HG02852 (cell line): Measurements from ENCODE around the gene FGF5.
"Not testable (repeated sequence)": the region's sequence is repeated elsewhere in the genome, so short reads cannot be mapped to it uniquely, and the experiment has no call there.

Source experiments
- ATAC-seq: cut with Tn5 transposase; IDR thresholded peaks from one replicate; pipeline ENCODE4 v1.9.1; 2021; ENCODE audit warnings: mild to moderate bottlenecking, moderate library complexity; ENCODE audit not compliant: unreplicated experiment

FGF5 gene

DNA sequence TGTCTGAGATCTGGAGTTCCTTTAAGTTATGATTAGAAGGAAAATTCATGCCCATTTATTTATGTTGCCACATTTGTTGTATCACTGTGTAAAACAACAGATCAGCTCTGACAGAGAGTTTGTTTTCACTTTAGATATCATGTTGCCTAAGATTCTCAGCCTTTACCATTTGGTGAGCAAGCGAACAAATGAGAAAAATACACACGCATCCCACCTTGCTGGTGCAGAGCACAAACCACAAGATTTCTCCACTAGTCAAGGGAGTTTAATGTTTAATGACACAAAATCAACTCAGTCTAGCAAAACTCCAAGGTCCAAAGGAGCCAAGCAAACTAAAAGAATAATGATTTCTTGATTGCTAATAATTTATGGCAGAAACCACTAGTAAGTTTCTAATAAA is 27.7 kb downstream of the FGF5 start:
- ATAC-seq: no peak

DNA sequence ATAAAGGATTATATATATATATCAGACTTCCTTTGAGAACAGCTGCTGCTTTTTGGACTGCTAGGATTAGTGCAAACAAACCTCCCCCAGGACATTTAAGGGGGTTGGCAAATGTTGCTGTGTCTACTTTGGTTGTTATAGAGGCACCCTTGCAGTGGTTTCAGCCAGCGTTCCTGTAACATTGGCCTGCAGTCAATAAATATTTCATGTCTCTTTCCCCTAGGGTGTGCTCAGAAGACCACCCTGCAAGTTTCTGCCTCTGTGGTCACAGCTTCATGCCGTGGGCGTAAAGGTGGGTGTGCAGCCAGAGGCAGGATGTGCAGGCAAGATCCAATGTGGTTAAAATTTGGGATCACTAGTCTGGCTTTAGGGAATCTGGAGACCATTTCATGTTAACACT is 28.9 kb downstream of the FGF5 start:
- ATAC-seq: no peak

DNA sequence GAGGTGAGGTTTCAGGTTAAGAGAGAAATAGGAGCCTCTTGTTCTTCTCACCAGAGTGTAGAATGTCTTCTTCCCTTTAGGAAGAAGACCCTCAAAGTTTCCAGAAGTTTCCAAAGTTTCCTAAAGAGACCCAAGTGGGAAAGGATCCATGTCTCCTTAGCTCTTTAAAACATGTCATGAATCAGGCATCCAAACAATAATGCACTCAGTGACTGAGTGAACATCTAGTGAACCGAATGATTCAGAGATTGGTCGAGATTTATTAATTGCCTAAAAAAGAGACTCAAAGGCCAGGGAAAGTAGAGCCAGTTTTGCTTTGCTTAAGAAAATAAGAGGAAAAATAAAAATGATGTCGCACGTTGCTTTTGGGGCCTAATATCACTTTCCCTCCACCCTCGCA is 29.4 kb downstream of the FGF5 start:
- ATAC-seq: no peak

- ATAC-seq: no peak
These were observed 35.4 kb downstream of the FGF5 start for GRCh38 chr4:80301884-80302283.

DNA sequence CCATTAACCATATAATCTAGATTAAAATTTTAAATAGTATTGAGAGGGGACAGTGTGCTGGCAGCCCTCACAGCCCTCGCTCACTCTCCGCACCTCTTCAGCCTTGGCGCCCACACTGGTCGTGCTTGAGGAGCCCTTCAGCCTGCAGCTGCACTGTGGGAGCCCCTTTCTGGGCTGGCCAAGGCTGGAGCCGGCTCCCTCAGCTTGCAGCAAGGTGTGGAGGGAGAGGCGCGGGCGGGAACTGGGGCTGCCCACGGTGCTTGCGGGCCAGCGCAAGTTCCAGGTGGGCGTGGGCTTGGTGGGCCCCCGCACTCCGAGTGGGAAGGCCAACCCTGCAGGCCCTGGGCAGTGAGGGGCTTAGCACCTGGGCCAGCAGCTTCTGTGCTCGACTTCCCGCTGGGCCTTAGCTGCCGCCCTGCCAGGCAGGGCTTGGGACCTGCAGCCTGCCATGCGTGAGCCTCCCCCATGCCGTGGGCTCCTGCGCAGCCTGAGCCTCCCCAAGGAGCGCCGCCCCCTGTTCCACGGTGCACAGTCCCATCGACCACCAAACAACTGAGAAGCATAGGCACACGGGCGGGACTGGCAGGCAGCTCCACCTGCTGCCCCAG is 36.3 kb downstream of the FGF5 start:
- ATAC-seq: no peak

- ATAC-seq: no peak
These were observed 39.0 kb downstream of the FGF5 start for GRCh38 chr4:80305466-80305865.

DNA sequence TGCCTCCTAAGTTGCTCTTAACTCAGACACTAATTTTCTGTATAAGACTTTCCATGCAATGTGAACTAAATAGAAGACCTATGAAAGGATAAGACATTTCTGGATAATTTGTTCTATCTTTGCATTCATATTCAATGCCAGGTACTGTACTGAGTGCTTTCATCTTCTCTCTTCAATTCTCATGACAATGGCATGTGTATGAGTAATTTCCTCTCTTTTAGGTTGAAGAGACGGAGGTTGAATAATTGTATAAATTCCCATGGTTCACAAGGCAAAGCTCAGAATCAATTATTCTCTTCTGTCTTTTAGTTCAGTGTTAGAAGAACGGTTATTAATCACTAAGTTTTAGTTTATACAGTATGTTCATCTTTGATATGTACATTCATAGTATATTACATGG is 39.8 kb downstream of the FGF5 start:
- ATAC-seq: no peak

GRCh38 chr4:80307183-80307735 is 40.8 kb downstream of the FGF5 start:
- ATAC-seq: no peak

- ATAC-seq: no peak
These were observed 41.5 kb downstream of the FGF5 start for GRCh38 chr4:80307774-80308465.

DNA sequence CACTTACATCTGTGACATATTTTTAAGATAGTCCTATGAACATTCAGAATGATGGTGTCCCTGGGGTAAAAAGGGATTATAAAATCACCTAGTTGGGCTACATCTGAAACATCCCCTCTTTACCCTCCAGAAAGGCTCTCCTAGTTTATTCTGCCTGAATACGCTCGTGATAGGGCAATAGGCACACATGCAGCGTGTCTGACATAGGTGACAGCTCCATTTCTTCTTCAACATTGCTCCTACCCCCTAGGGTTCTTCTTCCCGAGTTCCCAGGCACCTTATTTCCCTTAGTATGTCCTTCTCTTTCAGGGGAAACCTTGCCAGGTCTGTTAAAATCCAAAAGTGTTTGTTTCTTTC is 42.0 kb downstream of the FGF5 start:
- no peak for ATAC-seq

GRCh38 chr4:80309294-80310004 is 43.0 kb downstream of the FGF5 start:
- no peak for ATAC-seq

DNA sequence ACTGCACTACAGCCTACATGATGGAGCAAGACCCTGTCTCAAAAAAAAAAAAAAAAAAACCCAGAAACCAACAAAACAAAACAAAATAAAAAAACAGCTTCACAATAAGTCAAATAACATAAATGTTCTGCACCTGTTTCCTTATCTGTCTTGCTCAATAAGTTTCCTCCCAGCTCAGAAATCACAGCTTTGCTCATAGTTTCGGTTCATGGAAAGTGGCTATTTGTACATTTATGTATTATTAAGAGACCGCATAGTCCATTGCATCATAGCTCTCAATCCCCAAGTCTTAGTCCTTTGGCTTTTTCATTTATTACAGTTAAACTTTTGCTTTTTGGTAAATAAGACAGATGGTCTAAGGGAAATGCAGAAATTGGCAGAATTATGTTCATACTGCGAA is 44.7 kb downstream of the FGF5 start:
- ATAC-seq: no peak

DNA sequence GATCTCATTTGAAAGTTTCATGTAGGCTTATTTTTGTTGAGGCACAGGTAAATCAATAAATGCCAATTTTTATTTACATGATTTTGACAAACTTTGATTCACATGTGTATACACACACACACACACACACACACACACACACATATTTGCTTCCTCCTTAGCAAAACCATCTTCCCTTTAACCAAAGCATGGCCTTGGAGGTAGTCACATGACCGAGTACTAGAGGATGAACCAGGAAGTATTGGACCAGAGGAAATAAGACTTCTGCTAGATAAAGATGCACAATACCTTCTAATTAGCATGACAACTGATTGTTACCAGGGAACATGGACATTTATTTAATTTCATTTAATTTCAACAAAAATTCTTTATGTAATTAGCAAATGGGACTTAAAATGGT is 45.7 kb downstream of the FGF5 start:
- no peak for ATAC-seq

DNA sequence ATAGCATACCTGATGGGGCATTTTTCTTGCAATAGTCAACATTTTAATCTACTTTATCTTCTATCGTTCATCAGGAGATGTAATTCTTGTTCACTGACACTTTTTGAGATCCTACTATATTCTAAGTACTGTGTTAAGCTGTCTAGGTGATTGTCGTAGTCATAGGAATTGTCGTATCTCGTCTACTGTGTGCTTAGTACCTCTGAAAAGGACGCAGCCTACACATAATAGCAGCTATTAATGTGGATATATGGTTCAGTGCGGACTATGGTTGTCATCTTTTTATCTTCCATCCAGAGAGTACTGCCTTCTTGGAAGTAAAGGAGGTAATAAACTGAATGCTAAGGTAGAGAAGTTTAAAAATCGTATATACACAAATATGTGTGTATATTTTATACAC is 47.2 kb downstream of the FGF5 start:
- ATAC-seq: no peak

DNA sequence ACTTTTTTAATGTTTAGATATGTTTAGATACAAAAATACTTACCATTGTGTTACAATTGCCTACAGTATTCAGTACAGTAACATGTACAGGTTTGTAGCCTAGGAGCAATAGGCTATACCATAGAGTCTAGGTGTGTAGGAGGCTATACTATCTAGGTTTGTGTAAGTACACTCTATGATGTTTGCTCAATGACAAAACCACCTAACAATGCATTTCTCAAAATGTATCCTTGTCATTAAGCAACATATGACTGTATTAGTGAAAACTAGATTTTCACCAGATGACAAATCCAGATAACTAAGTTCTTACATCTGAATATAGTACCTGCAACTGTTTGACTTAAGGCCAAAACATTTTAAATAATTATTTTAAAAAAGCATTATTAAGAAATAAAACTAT is 49.4 kb downstream of the FGF5 start:
- ATAC-seq: not testable (repeated sequence)

DNA sequence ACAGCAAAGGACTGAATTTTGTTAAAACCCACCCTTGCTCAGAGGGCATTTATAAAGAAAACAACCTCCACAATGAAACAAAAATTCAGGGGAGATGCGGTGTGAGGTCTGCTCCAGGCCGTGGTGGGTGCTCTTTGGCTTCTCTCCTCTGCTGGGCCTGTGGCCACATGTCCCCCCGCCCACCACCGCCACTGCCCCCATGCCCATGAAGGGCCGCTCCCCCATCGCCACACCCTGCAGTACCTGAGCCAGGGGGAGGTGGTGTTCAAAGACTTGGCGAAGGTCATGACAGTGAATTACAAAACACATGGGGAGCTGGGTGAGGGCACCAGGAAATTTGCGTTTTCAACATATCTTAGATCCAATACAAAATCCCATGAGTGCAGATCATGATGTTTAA is 54.9 kb downstream of the FGF5 start:
- ATAC-seq: no peak

- no peak for ATAC-seq
These were observed 55.3 kb downstream of the FGF5 start for GRCh38 chr4:80321776-80322175.

DNA sequence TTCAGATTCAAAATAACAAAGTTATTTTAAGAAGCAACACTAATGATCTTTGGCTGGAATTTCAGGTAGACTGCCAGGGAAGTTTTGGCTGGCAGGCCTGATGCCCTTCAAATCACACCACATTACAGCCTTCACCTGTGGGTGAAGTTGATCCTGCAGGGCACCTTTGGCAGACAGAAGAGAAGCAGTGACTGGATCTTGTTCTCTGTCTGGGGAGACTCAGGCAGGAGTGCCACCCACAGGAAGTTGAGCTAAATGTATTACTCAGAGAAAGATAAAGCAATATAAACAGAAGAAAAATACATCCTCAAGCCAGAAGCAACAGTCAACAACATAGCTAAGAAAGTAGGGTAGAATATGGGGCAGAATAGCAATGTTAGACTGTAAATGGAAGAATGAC is 56.3 kb downstream of the FGF5 start:
- no peak for ATAC-seq

DNA sequence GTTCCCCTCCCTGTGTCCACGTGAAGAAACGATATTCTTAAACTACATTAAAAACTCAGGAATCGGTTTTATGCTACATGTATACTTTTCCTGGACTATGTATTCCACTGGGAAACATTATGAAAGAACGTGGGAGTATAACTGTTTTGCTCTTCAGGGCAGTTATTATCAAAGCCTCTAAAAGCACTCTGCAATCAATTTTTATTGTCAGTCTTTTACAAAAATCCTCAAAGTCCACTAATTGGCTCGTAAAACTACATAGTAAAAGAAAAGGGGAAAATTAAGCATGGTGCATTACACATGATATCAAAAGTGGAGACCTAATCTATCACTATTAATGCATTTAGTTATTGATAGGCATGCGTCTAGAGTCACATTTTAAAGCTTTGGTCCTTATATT is 57.7 kb downstream of the FGF5 start:
- no peak for ATAC-seq

- ATAC-seq: no peak
These were observed 65.2 kb downstream of the FGF5 start for GRCh38 chr4:80331693-80332092.

DNA sequence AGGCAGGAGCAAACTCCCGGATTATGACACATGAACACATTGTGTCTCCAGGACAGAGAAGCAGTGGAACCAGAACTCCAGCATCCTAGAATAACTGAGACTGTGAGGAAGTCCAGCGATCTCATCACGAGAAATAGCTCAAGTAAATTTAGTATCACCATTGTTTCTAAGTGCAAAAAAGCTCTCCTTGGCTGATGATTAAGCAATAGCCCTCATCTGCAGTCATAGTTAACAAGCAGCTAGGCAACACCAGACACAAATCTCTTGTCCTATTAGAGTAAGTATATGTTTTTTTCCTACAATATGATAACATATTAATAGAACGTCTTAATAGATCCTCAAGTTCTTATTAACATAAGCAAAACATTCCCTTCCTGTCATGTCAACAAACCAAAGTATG is 66.7 kb downstream of the FGF5 start:
- ATAC-seq: no peak

- no peak for ATAC-seq
These were observed 68.1 kb downstream of the FGF5 start for GRCh38 chr4:80334568-80334967.
